ENCODE data around the gene EGLN2.

Gene EGLN2

DNA sequence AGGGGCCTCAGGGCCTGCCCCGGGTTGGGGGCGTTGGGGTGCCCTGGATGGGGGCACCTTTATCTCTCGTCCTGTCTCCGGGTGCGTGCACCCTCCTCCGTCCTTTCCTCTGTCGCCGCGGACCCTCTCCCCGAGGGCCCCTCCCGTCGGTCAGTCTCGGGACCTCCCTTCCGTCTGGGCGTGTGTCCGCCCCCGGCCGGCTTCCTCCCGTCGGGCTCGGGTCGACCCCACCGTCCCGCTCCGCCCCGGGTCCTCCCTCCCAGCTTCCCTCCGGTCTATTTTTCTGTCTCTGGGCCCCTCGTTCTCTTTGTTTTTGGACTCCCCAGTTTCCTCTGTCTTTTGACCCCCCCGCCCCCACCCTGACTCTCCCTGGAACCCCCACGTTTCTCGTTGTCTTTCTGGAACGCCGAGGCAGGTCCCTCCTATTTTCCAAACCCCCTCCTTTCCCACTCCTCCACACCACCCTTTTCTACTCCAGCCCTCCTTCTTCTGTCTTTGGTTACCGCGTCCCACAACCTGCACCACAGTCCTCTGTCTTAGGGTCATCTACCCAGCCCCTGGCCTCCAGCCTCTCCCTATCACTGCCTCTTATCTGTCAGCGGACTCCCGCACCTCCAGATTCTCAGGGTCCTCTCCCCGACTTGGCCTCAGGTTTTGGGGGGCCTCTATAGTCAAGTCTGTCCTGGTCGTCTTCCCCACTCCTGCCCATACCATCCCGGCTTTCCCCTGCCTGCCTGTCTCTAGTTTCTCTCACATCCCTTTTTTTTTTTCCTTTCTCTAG, 757 bp downstream of the EGLN2 start:
- no peak for DNase-seq (ENCODE audit: low read depth)

DNA sequence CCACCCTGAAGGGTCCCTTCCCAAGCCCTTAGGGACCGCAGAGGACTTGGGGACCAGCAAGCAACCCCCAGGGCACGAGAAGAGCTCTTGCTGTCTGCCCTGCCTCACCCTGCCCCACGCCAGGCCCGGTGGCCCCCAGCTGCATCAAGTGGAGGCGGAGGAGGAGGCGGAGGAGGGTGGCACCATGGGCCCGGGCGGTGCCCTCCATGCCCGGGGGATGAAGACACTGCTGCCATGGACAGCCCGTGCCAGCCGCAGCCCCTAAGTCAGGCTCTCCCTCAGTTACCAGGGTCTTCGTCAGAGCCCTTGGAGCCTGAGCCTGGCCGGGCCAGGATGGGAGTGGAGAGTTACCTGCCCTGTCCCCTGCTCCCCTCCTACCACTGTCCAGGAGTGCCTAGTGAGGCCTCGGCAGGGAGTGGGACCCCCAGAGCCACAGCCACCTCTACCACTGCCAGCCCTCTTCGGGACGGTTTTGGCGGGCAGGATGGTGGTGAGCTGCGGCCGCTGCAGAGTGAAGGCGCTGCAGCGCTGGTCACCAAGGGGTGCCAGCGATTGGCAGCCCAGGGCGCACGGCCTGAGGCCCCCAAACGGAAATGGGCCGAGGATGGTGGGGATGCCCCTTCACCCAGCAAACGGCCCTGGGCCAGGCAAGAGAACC, 1.5 kb downstream of the EGLN2 start:
- peak overlapping the region; percentile 87 for H3K4me3 ChIP-seq (ENCODE audit: low read length)
- DNase-seq (ENCODE audit: low read depth): no peak
- TF ChIP-seq, protein P1, sequence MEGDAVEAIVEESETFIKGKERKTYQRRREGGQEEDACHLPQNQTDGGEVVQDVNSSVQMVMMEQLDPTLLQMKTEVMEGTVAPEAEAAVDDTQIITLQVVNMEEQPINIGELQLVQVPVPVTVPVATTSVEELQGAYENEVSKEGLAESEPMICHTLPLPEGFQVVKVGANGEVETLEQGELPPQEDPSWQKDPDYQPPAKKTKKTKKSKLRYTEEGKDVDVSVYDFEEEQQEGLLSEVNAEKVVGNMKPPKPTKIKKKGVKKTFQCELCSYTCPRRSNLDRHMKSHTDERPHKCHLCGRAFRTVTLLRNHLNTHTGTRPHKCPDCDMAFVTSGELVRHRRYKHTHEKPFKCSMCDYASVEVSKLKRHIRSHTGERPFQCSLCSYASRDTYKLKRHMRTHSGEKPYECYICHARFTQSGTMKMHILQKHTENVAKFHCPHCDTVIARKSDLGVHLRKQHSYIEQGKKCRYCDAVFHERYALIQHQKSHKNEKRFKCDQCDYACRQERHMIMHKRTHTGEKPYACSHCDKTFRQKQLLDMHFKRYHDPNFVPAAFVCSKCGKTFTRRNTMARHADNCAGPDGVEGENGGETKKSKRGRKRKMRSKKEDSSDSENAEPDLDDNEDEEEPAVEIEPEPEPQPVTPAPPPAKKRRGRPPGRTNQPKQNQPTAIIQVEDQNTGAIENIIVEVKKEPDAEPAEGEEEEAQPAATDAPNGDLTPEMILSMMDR (conservative IDR thresholded peaks at IDR 0.05; ENCODE audit: low read length): no peak

More for the DNA sequence above, 757 bp downstream of the EGLN2 start:
- H3K4me3 ChIP-seq (ENCODE audit: low read length): peak overlapping the region; percentile 87
- TF ChIP-seq, protein P1 (conservative IDR thresholded peaks at IDR 0.05; ENCODE audit: low read length): no peak

DNA sequence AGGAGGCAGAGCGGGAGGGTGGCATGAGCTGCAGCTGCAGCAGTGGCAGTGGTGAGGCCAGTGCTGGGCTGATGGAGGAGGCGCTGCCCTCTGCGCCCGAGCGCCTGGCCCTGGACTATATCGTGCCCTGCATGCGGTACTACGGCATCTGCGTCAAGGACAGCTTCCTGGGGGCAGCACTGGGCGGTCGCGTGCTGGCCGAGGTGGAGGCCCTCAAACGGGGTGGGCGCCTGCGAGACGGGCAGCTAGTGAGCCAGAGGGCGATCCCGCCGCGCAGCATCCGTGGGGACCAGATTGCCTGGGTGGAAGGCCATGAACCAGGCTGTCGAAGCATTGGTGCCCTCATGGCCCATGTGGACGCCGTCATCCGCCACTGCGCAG, 2.0 kb downstream of the EGLN2 start:
- TF ChIP-seq, protein P1 (conservative IDR thresholded peaks at IDR 0.05; ENCODE audit: low read length): no peak
- DNase-seq (ENCODE audit: low read depth): no peak
- peak overlapping the region; percentile 87 for H3K4me3 ChIP-seq (ENCODE audit: low read length)

DNA sequence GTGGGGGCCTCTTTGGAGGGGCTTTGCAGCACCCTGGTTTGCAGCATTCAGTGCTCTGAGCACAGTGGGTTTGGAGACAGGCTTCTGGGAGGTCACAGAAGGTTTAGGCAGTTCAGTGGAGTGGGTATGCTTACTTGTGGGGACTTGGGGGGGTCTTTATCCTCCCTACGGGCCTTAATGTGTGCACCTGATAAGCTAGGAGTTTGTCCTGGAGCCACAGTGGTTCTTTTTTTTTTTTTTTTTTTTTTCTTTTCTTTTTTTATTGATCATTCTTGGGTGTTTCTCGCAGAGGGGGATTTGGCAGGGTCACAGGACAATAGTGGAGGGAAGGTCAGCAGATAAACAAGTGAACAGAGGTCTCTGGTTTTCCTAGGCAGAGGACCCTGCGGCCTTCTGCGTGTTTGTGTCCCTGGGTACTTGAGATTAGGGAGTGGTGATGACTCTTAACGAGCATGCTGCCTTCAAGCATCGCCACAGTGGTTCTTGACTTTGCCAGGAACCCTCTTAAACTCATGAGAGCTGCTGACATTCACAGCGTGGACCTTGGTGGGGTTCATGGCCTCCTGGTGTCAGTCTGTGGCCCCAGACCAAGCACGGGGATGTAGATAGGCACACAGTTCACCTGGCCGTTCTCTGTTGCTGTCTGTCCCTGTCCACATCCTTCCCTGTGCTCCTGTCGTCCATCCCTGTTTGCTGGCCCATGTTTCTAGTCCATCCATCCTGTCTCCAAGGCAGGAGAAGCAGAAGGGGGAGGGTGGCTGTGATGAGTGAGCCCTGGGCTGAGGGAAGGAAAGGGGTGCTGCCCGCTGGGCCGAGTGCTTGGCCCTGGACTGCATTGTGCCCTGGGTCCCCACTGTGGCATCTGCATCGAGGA, 2.7 kb downstream of the EGLN2 start:
- TF ChIP-seq, protein P1 (conservative IDR thresholded peaks at IDR 0.05; ENCODE audit: low read length): no peak
- no peak for DNase-seq (ENCODE audit: low read depth)
- H3K4me3 ChIP-seq (ENCODE audit: low read length): peak overlapping the region; percentile 87

DNA sequence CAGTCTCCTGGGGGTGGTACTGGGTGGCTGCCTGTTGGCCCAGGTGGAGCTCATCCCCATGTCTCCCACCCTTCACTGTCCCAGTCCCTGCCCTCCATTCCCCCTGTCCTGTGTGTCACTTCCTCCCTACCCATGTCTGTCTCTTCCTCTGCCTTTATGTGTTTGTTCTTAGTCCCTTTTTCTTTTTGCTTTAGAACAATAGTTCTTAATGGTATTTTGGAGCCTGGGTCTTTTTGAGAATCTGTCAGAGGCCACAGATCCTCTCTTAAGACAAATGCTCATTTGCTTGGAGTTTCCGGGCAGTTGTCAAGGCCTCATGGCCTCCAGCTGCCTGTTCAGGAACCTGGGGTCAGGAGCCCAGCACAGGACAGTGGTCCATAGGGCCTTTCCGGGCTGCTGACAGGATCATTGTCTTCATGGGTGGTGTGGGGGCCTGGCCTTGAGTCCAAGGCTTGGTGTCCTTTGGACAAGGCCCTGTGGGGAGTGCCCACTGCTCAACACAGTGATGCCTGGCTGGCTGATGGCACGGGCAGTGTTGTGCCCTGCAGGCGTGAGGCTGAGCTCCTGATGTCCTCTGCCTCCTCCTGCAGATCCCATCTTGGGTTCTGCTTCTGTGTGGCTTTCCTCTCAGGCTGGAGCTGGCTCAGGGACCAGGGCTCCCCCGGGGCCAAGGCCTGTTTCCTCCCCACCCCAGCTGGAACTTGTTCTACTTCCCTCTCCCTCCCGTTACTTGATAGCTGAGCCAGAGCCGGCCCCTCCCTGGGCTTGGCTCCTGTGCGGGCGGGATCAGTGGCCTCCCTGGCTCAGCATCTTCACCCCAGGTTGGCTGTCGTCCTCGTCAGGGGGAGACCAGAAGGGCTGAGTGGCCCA, 3.5 kb downstream of the EGLN2 start:
- TF ChIP-seq, protein P1 (conservative IDR thresholded peaks at IDR 0.05; ENCODE audit: low read length): no peak
- peak overlapping the region; percentile 44 for H3K4me3 ChIP-seq (ENCODE audit: low read length)
- DNase-seq (ENCODE audit: low read depth): no peak

DNA sequence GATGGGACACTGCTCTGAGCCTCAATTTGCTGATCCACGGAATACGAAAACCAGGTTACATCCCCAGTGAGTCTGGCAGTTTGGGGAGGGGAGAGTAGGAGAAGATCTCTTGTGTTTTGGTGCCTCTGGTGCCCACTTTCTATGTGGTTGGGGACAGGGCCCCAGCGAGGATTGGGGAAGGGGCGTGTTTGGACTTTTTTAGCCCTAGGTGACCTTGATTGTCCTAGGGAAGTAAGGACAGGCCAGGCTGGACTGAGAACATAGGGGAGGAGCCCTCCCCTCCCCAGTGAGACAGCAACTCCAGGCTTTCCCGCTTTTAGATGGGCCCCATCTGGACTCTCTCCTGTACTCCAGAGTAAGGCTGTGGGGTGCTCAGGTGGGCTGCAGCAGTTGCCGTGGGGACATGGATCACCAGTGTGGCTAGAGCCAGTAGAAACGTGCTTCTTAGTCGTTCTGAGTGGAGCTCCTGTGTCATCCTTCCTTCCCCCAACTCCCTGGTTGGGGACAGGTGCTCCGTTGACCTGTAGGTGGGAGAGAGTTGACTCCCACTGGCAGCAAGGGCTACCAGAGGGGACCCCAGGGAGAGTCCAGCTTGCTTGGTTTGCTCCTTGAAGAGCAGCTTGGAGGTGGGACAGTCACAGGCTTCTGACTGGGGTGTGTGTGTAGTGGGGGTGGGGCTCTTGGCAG, 4.3 kb downstream of the EGLN2 start:
- peak overlapping the region; percentile 39 for H3K4me3 ChIP-seq (ENCODE audit: low read length)
- DNase-seq (ENCODE audit: low read depth): no peak
- TF ChIP-seq, protein P1 (conservative IDR thresholded peaks at IDR 0.05; ENCODE audit: low read length): no peak
